K562 (cell line): Measurements from ENCODE around the gene CDC27. TPM values are rescaled to one million over a fixed set of nuclear protein-coding genes. Genes with fewer than 3 reads are reported as not detected.

Experiments used
- CEBPB ChIP-seq: fragments of 450-650 bp; IDR thresholded peaks from 2 replicates; pipeline ENCODE4 v1.6.1; 2016; ENCODE audit warnings: missing genetic modification characterization, missing compliant biosample characterization
- GTF2E2 ChIP-seq: fragments of 200-800 bp; sonication (Bioruptor generic); IDR thresholded peaks from 2 replicates; pipeline ENCODE4 v1.6.1; 2016; ENCODE audit warnings: missing genetic modification characterization, missing compliant biosample characterization
- HEY1 ChIP-seq: fragments of 250-450 bp; sonication (Bioruptor Pico); IDR thresholded peaks from 2 replicates; pipeline ENCODE4 v1.5.0; 2020; ENCODE audit warnings: mild to moderate bottlenecking, moderate library complexity, borderline replicate concordance
- NFIX ChIP-seq: fragments of 250-450 bp; sonication (Bioruptor Pico); IDR thresholded peaks from 2 replicates; pipeline ENCODE4 v1.4.0; 2020; ENCODE audit warnings: low read depth, mild to moderate bottlenecking, moderate library complexity
- PTBP1 ChIP-seq: fragments of 200-400 bp; formaldehyde crosslinking; IDR thresholded peaks from 2 replicates; pipeline ENCODE4 v1.6.1; 2017; ENCODE audit warnings: low read depth, low read length
- RBM15 ChIP-seq: fragments of 200-400 bp; formaldehyde crosslinking; IDR thresholded peaks from 2 replicates; pipeline ENCODE4 v1.6.1; 2018; ENCODE audit warnings: mild to moderate bottlenecking, low read length, moderate library complexity; ENCODE audit not compliant: insufficient read depth
- SREBF1 ChIP-seq: fragments of 150-350 bp; IDR thresholded peaks from 2 replicates; pipeline ENCODE4 v1.6.1; 2014; ENCODE audit warnings: antibody characterized with exemption, low read depth, low read length, borderline replicate concordance
- ZFP30 ChIP-seq: fragments of 250-450 bp; sonication (Bioruptor Pico); IDR thresholded peaks from 2 replicates; pipeline ENCODE4 v1.8.0; 2022; ENCODE audit warnings: moderate library complexity, mild to moderate bottlenecking, inconsistent platforms, borderline replicate concordance
- ZNF143 ChIP-seq: sonication (generic); formaldehyde crosslinking; IDR thresholded peaks from 2 replicates; pipeline ENCODE4 v1.9.0; 2022; ENCODE audit warnings: mild to moderate bottlenecking, missing genetic modification reagents
- polyA plus RNA-seq, 8 experiments: library from polyadenylated mRNA; depleted of rRNA in 4 of 8; stranded (reverse) in 5 of 8; unstranded in 3 of 8; fragments of >200 nt; fragmentation: Nextera tagmentation in 2 of 8; fragmentation: Illumina TruSeq in 1 of 8; extraction: Ambion mirVana in 2 of 8; extraction: Trizol in 1 of 8; gene quantifications; 2 replicates each; pipeline versions ENCODE4 v1.2.1 to v1.2.3, GENCODE V29; 2011 to 2014; ENCODE audit warnings: inconsistent platforms in 1 of 8, missing spikeins in 1 of 8
- total RNA-seq, 7 experiments: library from RNA; depleted of rRNA in 6 of 7; stranded (reverse); fragments of >200 nt in 6 of 7; fragmentation: Illumina TruSeq in 2 of 7; extraction: Trizol in 2 of 7; gene quantifications; 2 replicates each; pipeline versions ENCODE4 v1.2.1 to v1.2.3, GENCODE V29; 2011 to 2021; ENCODE audit warnings: low replicate concordance in 1 of 7
- TF ChIP-seq, protein P1 (sequence below): fragments of 450-650 bp; IDR thresholded peaks from 2 replicates; pipeline ENCODE4 v1.6.1; 2016; ENCODE audit warnings: mild to moderate bottlenecking, moderate library complexity
- TF ChIP-seq, protein P2 (sequence below): fragments of 450-650 bp; IDR thresholded peaks from 2 replicates; pipeline ENCODE4 v1.6.1; 2017; ENCODE audit warnings: antibody characterized with exemption, mild to moderate bottlenecking

The CDC27 gene
- total and polyA plus RNA-seq, 9 of the 15 experiments (the other 6 are each of a cell fraction or from before 2014, with no cell fraction given) = 28.6 to 155 (median 94.1) TPM

DNA sequence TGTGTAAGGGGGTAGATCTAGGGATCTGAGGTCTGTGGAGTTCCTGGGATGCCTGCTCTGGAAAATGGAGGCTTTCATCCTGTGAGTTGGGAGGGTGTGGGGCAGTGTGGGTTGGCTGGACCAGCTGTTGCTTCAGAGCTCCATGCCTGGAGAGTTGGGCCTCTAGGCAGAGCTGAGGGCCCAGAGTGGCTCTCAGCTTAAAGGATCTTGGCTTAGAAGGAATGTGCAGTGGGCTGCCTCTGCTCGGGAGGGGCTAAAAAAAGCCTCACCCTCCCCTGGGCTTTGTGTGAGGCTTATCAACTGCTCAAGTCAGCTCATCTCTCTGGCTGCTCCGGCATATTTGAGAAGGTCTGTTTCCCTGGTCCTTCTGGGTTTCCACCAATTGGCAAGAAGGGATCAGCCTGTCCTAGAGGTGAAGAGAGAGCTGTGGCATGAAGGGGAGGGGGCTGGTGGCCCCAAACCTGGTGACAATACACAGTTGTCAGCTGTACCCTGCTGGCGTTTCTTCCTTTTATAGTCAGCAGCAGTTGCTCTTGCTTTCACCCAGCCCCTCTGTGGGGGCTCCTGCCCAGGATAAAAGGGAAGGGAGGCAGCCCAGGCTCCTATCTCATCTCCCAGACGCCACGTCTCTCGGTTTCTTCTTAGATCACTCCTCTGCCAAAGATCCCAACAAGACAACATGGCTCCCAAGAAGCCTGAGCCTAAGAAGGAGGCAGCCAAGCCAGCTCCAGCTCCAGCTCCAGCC is 19.8 kb upstream of the CDC27 start, which contains the start of gene MYL4 (continued):
- TF ChIP-seq, protein P1, sequence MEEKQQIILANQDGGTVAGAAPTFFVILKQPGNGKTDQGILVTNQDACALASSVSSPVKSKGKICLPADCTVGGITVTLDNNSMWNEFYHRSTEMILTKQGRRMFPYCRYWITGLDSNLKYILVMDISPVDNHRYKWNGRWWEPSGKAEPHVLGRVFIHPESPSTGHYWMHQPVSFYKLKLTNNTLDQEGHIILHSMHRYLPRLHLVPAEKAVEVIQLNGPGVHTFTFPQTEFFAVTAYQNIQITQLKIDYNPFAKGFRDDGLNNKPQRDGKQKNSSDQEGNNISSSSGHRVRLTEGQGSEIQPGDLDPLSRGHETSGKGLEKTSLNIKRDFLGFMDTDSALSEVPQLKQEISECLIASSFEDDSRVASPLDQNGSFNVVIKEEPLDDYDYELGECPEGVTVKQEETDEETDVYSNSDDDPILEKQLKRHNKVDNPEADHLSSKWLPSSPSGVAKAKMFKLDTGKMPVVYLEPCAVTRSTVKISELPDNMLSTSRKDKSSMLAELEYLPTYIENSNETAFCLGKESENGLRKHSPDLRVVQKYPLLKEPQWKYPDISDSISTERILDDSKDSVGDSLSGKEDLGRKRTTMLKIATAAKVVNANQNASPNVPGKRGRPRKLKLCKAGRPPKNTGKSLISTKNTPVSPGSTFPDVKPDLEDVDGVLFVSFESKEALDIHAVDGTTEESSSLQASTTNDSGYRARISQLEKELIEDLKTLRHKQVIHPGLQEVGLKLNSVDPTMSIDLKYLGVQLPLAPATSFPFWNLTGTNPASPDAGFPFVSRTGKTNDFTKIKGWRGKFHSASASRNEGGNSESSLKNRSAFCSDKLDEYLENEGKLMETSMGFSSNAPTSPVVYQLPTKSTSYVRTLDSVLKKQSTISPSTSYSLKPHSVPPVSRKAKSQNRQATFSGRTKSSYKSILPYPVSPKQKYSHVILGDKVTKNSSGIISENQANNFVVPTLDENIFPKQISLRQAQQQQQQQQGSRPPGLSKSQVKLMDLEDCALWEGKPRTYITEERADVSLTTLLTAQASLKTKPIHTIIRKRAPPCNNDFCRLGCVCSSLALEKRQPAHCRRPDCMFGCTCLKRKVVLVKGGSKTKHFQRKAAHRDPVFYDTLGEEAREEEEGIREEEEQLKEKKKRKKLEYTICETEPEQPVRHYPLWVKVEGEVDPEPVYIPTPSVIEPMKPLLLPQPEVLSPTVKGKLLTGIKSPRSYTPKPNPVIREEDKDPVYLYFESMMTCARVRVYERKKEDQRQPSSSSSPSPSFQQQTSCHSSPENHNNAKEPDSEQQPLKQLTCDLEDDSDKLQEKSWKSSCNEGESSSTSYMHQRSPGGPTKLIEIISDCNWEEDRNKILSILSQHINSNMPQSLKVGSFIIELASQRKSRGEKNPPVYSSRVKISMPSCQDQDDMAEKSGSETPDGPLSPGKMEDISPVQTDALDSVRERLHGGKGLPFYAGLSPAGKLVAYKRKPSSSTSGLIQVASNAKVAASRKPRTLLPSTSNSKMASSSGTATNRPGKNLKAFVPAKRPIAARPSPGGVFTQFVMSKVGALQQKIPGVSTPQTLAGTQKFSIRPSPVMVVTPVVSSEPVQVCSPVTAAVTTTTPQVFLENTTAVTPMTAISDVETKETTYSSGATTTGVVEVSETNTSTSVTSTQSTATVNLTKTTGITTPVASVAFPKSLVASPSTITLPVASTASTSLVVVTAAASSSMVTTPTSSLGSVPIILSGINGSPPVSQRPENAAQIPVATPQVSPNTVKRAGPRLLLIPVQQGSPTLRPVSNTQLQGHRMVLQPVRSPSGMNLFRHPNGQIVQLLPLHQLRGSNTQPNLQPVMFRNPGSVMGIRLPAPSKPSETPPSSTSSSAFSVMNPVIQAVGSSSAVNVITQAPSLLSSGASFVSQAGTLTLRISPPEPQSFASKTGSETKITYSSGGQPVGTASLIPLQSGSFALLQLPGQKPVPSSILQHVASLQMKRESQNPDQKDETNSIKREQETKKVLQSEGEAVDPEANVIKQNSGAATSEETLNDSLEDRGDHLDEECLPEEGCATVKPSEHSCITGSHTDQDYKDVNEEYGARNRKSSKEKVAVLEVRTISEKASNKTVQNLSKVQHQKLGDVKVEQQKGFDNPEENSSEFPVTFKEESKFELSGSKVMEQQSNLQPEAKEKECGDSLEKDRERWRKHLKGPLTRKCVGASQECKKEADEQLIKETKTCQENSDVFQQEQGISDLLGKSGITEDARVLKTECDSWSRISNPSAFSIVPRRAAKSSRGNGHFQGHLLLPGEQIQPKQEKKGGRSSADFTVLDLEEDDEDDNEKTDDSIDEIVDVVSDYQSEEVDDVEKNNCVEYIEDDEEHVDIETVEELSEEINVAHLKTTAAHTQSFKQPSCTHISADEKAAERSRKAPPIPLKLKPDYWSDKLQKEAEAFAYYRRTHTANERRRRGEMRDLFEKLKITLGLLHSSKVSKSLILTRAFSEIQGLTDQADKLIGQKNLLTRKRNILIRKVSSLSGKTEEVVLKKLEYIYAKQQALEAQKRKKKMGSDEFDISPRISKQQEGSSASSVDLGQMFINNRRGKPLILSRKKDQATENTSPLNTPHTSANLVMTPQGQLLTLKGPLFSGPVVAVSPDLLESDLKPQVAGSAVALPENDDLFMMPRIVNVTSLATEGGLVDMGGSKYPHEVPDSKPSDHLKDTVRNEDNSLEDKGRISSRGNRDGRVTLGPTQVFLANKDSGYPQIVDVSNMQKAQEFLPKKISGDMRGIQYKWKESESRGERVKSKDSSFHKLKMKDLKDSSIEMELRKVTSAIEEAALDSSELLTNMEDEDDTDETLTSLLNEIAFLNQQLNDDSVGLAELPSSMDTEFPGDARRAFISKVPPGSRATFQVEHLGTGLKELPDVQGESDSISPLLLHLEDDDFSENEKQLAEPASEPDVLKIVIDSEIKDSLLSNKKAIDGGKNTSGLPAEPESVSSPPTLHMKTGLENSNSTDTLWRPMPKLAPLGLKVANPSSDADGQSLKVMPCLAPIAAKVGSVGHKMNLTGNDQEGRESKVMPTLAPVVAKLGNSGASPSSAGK = no peak
- no peak for TF ChIP-seq SREBF1
- no peak for TF ChIP-seq PTBP1
- no peak for TF ChIP-seq HEY1 (CRISPR knock-in tag)
- no peak for TF ChIP-seq ZNF143
- TF ChIP-seq, protein P2, sequence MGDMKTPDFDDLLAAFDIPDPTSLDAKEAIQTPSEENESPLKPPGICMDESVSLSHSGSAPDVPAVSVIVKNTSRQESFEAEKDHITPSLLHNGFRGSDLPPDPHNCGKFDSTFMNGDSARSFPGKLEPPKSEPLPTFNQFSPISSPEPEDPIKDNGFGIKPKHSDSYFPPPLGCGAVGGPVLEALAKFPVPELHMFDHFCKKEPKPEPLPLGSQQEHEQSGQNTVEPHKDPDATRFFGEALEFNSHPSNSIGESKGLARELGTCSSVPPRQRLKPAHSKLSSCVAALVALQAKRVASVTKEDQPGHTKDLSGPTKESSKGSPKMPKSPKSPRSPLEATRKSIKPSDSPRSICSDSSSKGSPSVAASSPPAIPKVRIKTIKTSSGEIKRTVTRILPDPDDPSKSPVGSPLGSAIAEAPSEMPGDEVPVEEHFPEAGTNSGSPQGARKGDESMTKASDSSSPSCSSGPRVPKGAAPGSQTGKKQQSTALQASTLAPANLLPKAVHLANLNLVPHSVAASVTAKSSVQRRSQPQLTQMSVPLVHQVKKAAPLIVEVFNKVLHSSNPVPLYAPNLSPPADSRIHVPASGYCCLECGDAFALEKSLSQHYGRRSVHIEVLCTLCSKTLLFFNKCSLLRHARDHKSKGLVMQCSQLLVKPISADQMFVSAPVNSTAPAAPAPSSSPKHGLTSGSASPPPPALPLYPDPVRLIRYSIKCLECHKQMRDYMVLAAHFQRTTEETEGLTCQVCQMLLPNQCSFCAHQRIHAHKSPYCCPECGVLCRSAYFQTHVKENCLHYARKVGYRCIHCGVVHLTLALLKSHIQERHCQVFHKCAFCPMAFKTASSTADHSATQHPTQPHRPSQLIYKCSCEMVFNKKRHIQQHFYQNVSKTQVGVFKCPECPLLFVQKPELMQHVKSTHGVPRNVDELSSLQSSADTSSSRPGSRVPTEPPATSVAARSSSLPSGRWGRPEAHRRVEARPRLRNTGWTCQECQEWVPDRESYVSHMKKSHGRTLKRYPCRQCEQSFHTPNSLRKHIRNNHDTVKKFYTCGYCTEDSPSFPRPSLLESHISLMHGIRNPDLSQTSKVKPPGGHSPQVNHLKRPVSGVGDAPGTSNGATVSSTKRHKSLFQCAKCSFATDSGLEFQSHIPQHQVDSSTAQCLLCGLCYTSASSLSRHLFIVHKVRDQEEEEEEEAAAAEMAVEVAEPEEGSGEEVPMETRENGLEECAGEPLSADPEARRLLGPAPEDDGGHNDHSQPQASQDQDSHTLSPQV = peak; percentile 83
- no peak for TF ChIP-seq NFIX (CRISPR knock-in tag)
- no peak for TF ChIP-seq RBM15
- no peak for TF ChIP-seq GTF2E2 (tag)
- no peak for TF ChIP-seq CEBPB
- no peak for TF ChIP-seq ZFP30 (CRISPR knock-in tag)
